Thyroid gland (tissue), 4 donors: ENCODE results near the gene MAD1L1.

Experiments
- POLR2A ChIP-seq, 2 donors: fragments of 450-650 bp; IDR thresholded peaks; one replicate each; pipeline ENCODE4 v1.6.1; 2017; ENCODE audit warnings: antibody characterized with exemption in 2 of 2, mild to moderate bottlenecking in 2 of 2, moderate library complexity in 1 of 2
- TF ChIP-seq, protein P1 (sequence below), 6 experiments: fragments of 200-600 bp in 3 of 6; fragments of 450-650 bp in 3 of 6; sonication (generic) in 3 of 6; IDR thresholded peaks; one replicate each; pipeline ENCODE4 v1.5.1; 2016 to 2019; ENCODE audit warnings: antibody characterized with exemption in 6 of 6, mild to moderate bottlenecking in 2 of 6, inconsistent platforms in 1 of 6, moderate library complexity in 1 of 6

- TF ChIP-seq, protein P1, sequence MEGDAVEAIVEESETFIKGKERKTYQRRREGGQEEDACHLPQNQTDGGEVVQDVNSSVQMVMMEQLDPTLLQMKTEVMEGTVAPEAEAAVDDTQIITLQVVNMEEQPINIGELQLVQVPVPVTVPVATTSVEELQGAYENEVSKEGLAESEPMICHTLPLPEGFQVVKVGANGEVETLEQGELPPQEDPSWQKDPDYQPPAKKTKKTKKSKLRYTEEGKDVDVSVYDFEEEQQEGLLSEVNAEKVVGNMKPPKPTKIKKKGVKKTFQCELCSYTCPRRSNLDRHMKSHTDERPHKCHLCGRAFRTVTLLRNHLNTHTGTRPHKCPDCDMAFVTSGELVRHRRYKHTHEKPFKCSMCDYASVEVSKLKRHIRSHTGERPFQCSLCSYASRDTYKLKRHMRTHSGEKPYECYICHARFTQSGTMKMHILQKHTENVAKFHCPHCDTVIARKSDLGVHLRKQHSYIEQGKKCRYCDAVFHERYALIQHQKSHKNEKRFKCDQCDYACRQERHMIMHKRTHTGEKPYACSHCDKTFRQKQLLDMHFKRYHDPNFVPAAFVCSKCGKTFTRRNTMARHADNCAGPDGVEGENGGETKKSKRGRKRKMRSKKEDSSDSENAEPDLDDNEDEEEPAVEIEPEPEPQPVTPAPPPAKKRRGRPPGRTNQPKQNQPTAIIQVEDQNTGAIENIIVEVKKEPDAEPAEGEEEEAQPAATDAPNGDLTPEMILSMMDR (IDR thresholded peaks at IDR 0.05), result no peak
- no peak for TF ChIP-seq POLR2A (IDR thresholded peaks at IDR 0.05)
These were observed 19.1 kb downstream of the MAD1L1 start for GRCh38 chr7:2213551-2214215.
